RWPE2 (cell line): ENCODE measurements around the gene METTL27.
A peak's percentile ranks its signal among the peaks of the same experiment; 100 is the strongest.

Experiments
- ATAC-seq: fragments of 200-7000 bp; cut with Tn5 transposase; 3 replicates; pipeline ENCODE4 v1.9.1; 2021; ENCODE audit warnings: low read depth
- DNase-seq: peaks from one replicate; pipeline ENCODE4 v3.0.0-alpha.2; 2020; ENCODE audit warnings: low spot score
- H3K27ac ChIP-seq: fragments of 450-650 bp; 2 replicates; pipeline ENCODE4 v1.5.1; 2017; ENCODE audit warnings: mild to moderate bottlenecking; ENCODE audit not compliant: poor library complexity, severe bottlenecking
- H3K27me3 ChIP-seq: fragments of 250-450 bp; sonication (Bioruptor Pico); 2 replicates; pipeline ENCODE4 v1.5.1; 2021; ENCODE audit warnings: mild to moderate bottlenecking, moderate library complexity; ENCODE audit not compliant: insufficient read depth, poor library complexity, severe bottlenecking
- H3K36me3 ChIP-seq: fragments of 250-450 bp; sonication (Bioruptor Pico); 2 replicates; pipeline ENCODE4 v1.5.1; 2020; ENCODE audit warnings: low read depth, mild to moderate bottlenecking, moderate library complexity
- H3K4me1 ChIP-seq: fragments of 250-450 bp; sonication (Bioruptor Pico); 2 replicates; pipeline ENCODE4 v1.5.1; 2021; ENCODE audit warnings: mild to moderate bottlenecking, moderate library complexity; ENCODE audit not compliant: insufficient read depth, poor library complexity, severe bottlenecking
- H3K4me3 ChIP-seq: fragments of 250-450 bp; sonication (Bioruptor Pico); 2 replicates; pipeline ENCODE4 v1.5.1; 2021; ENCODE audit warnings: mild to moderate bottlenecking, moderate library complexity; ENCODE audit not compliant: severe bottlenecking
- H3K9me3 ChIP-seq: fragments of 250-450 bp; sonication (Bioruptor Pico); 2 replicates; pipeline ENCODE4 v1.5.1; 2021; ENCODE audit warnings: mild to moderate bottlenecking, moderate library complexity; ENCODE audit not compliant: severe bottlenecking
- TF ChIP-seq, protein P1 (sequence below): fragments of 450-650 bp; IDR thresholded peaks from one replicate; pipeline ENCODE4 v1.5.1; 2017; ENCODE audit warnings: mild to moderate bottlenecking, moderate library complexity; ENCODE audit not compliant: poor library complexity, severe bottlenecking

METTL27 gene

DNA sequence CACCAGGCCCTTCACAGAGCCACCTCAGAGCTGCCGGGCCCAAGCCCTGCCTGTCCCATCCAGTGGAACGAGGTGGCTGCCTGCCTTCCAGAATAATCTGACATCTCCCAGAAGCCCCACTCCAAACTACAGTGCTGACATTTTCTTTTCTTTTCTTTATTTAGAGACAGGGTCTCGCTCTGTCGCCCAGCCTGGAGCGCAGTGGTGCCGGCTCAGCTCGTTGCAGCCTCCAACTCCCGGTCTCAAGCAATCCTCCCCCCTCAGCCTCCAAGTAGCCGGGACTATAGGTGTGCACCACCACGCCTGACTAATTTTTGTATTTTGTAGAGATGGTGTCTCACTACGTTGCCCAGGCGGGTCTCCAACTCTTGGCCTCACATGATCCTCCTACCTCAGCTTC lies 19.0 kb upstream of the METTL27 start:
- no peaks in the 10 kb centered on the region for H3K27me3 ChIP-seq
- H3K9me3 ChIP-seq, result no peaks in the 10 kb centered on the region

DNA sequence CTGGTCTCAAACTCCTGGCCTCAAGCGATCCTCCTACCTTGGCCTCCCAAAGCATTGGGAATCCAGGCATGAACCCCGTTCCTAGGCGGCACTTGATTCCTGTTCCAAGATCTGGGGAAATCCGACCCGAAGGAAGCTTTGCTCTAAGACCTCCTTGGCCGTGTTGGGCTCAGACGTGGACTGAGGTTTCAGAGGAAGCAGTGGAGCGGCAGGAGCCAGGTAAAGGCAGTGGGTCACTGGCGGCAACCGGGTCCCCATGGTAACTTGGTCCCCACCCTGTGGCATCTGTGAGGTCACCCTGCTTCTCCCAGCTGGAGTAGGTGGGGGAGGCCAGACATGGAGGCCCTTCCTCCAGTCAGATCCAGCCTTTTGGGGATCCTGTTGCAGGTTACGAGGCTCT lies 18.5 kb upstream of the METTL27 start, which contains the start of gene TMEM270:
Gene TMEM270, plus strand, starts transcription at position 301 of the 400 bp plus-strand sequence. Its CDS starts 36 bp downstream, at position 337.
- Histone ChIP-seq H3K36me3 (no peaks in the 10 kb centered on the region), H3K9me3 (no peaks in the 10 kb centered on the region)
- ATAC-seq, result no peak

More for the DNA sequence above, 19.0 kb upstream of the METTL27 start:
- no peak for ATAC-seq
- H3K4me1 ChIP-seq, result no peaks in the 10 kb centered on the region
- H3K4me3 ChIP-seq, result no peak overlapping the region
- H3K27ac ChIP-seq, result no peak overlapping the region
- H3K36me3 ChIP-seq, result no peaks in the 10 kb centered on the region
- TF ChIP-seq, protein P1, sequence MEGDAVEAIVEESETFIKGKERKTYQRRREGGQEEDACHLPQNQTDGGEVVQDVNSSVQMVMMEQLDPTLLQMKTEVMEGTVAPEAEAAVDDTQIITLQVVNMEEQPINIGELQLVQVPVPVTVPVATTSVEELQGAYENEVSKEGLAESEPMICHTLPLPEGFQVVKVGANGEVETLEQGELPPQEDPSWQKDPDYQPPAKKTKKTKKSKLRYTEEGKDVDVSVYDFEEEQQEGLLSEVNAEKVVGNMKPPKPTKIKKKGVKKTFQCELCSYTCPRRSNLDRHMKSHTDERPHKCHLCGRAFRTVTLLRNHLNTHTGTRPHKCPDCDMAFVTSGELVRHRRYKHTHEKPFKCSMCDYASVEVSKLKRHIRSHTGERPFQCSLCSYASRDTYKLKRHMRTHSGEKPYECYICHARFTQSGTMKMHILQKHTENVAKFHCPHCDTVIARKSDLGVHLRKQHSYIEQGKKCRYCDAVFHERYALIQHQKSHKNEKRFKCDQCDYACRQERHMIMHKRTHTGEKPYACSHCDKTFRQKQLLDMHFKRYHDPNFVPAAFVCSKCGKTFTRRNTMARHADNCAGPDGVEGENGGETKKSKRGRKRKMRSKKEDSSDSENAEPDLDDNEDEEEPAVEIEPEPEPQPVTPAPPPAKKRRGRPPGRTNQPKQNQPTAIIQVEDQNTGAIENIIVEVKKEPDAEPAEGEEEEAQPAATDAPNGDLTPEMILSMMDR, result no peak
- DNase-seq, result no peak

DNA sequence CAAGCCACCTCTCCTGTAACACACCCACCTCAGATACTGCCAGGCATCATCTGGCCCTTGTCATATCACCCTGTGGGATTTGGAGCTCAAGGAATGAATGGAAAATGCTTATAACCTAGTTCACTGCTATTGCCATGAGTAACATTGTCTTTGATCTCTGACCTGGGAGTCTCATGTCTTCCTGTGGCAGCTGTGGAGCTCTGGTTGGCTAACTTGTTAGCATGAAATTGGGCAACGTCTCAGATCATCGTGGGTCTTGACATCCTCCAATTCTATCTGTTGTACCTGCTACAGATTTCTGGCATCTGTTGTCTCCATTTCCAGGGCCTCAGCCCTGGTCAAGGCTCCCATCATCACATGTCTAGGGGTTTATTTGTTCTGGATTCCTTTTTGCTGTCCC lies 16.5 kb upstream of the METTL27 start:
- ATAC-seq, result no peak

More for the DNA sequence above, 18.5 kb upstream of the METTL27 start, which contains the start of gene TMEM270:
- no peaks in the 10 kb centered on the region for H3K4me1 ChIP-seq
- no peaks in the 10 kb centered on the region for H3K27me3 ChIP-seq
- H3K4me3 ChIP-seq, result no peak within 1 kb of the TSS
- no peak for DNase-seq
- TF ChIP-seq, protein P1, result no peak
- H3K27ac ChIP-seq, result no peak within 1 kb of the TSS

DNA sequence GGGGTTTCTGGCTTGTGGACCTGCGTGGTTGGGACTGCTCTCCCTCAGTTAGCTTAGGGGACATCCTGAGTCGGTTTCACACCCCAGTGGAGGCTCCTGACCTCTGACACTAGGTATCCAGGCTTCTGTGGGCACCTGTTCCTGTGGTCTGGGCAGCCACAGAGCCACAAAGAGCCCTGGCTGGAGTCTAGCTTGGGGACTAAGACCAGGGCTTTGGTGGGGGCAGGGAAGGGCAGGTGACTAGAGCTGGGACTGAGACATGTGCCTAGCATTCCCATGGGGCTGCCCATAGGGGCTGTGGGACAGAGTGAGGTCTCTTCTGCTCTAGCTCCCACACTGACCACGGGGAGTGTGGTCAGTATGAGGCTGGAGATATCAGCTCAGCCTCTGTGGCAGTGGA lies 14.6 kb upstream of the METTL27 start:
- Histone ChIP-seq H3K36me3 (no peaks in the 10 kb centered on the region), H3K27ac (no peak overlapping the region), H3K4me1 (peaks cover 12% of the 10 kb centered on the region), H3K9me3 (no peaks in the 10 kb centered on the region), H3K27me3 (no peaks in the 10 kb centered on the region), H3K4me3 (no peak overlapping the region)
- ATAC-seq (no peak), DNase-seq (no peak)
- TF ChIP-seq, protein P1, result no peak

More for the DNA sequence above, 16.5 kb upstream of the METTL27 start:
- H3K27me3 ChIP-seq, result no peaks in the 10 kb centered on the region
- DNase-seq, result no peak
- H3K4me1 ChIP-seq, result peaks cover 7% of the 10 kb centered on the region
- H3K4me3 ChIP-seq, result no peak overlapping the region
- TF ChIP-seq, protein P1, result no peak
- H3K27ac ChIP-seq, result no peak overlapping the region
- H3K9me3 ChIP-seq, result no peaks in the 10 kb centered on the region
- H3K36me3 ChIP-seq, result no peaks in the 10 kb centered on the region

DNA sequence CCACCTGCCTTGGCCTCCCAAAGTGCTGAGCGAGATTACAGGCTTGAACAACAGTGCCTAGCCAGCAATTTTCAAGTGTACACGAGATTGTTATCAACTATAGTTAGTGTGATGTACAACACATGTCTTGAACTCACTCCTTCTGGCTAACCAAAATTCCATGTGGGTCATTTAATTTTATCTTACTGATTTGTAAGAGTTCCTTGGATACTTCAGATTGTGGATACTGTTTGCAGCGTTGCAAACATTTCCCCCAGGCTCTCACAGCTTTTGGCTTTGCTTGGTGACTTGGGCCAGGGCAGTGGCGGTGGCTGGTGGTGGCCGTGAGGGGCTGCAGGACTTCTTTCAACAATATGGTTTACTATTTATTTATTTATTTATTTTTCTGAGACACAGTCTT lies 10.2 kb upstream of the METTL27 start:
- TF ChIP-seq, protein P1, result no peak
- Histone ChIP-seq H3K9me3 (no peaks in the 10 kb centered on the region), H3K27ac (peak overlapping the region; percentile 98), H3K4me1 (peaks cover 36% of the 10 kb centered on the region), H3K27me3 (no peaks in the 10 kb centered on the region), H3K4me3 (no peak overlapping the region), H3K36me3 (no peaks in the 10 kb centered on the region)
- DNase-seq, result no peak
- ATAC-seq, result no peak
